HepG2 (cell line): ENCODE measurements around the gene PTF1A. TPM values are rescaled to one million over a fixed set of nuclear protein-coding genes. Genes with fewer than 3 reads are reported as not detected.

Experiments
- CAMTA2 ChIP-seq: sonication (generic); formaldehyde crosslinking; IDR thresholded peaks from 2 replicates; pipeline ENCODE4 v1.4.0; 2020; ENCODE audit warnings: mild to moderate bottlenecking, missing genetic modification reagents, borderline replicate concordance
- EP300 ChIP-seq, 3 experiments: sonication (generic) in 1 of 3; formaldehyde crosslinking in 1 of 3; IDR thresholded peaks; 2 replicates each; pipeline versions ENCODE4 v1.5.1 to v1.6.1; 2011 to 2020; ENCODE audit warnings: low read depth in 2 of 3, low read length in 2 of 3, borderline replicate concordance in 1 of 3, improper control_type of control experiment in 1 of 3, mild to moderate bottlenecking in 1 of 3, missing genetic modification reagents in 1 of 3, moderate library complexity in 1 of 3
- ETV5 ChIP-seq: IDR thresholded peaks from 2 replicates; pipeline ENCODE4 v1.6.1; 2018; ENCODE audit warnings: missing biosample characterization, missing genetic modification reagents, inconsistent platforms, borderline replicate concordance
- KLF16 ChIP-seq, 2 experiments: sonication (generic) in 1 of 2; formaldehyde crosslinking in 1 of 2; IDR thresholded peaks; 2 replicates each; pipeline versions ENCODE4 v1.6.1 to v1.8.0; 2016 to 2023; ENCODE audit warnings: missing genetic modification reagents in 2 of 2, missing compliant biosample characterization in 1 of 2
- LCORL ChIP-seq, 2 experiments: fragments of 450-650 bp in 1 of 2; sonication (generic) in 1 of 2; formaldehyde crosslinking in 1 of 2; IDR thresholded peaks; 2 replicates each; pipeline versions ENCODE4 v1.5.0 to v1.6.1; 2017 to 2020; ENCODE audit warnings: antibody characterized with exemption in 1 of 2, missing genetic modification reagents in 1 of 2
- MED1 ChIP-seq: sonication (generic); formaldehyde crosslinking; IDR thresholded peaks from 2 replicates; pipeline ENCODE4 v1.4.0; 2020; ENCODE audit warnings: missing genetic modification reagents
- NFRKB ChIP-seq: fragments of 450-650 bp; IDR thresholded peaks from 2 replicates; pipeline ENCODE4 v1.6.1; 2017
- PTBP1 ChIP-seq: fragments of 200-400 bp; formaldehyde crosslinking; IDR thresholded peaks from 2 replicates; pipeline ENCODE4 v1.6.1; 2018; ENCODE audit warnings: low read length, low read depth; ENCODE audit not compliant: poor library complexity, severe bottlenecking
- TGIF2 ChIP-seq: IDR thresholded peaks from 2 replicates; pipeline ENCODE4 v1.6.1; 2016; ENCODE audit warnings: control low read depth, missing compliant biosample characterization
- ZBTB42 ChIP-seq: sonication (generic); formaldehyde crosslinking; IDR thresholded peaks from 2 replicates; pipeline ENCODE4 v1.5.0; 2020; ENCODE audit warnings: mild to moderate bottlenecking, missing genetic modification reagents
- ZNF552 ChIP-seq: sonication (generic); formaldehyde crosslinking; IDR thresholded peaks from 2 replicates; pipeline ENCODE4 v1.9.0; 2022; ENCODE audit warnings: missing genetic modification reagents, mild to moderate bottlenecking, borderline replicate concordance
- ZNF766 ChIP-seq: sonication (generic); formaldehyde crosslinking; IDR thresholded peaks from 2 replicates; pipeline ENCODE4 v1.5.0; 2020; ENCODE audit warnings: missing genetic modification reagents, borderline replicate concordance
- ZNF878 ChIP-seq: sonication (generic); formaldehyde crosslinking; IDR thresholded peaks from 2 replicates; pipeline ENCODE4 v1.8.1; 2023; ENCODE audit warnings: mild to moderate bottlenecking, missing genetic modification reagents, moderate library complexity
- polyA plus RNA-seq, 8 experiments: library from polyadenylated mRNA; depleted of rRNA in 3 of 8; stranded (reverse) in 7 of 8; unstranded in 1 of 8; fragments of >200 nt; fragmentation: Illumina TruSeq in 4 of 8; extraction: Trizol in 4 of 8; gene quantifications; 2 replicates each; pipeline versions ENCODE4 v1.2.1 to v1.2.3, GENCODE V29; 2011 to 2016; ENCODE audit warnings: low read depth in 4 of 8, missing spikeins in 1 of 8, mixed read lengths in 1 of 8; ENCODE audit not compliant: insufficient read depth in 1 of 8
- total RNA-seq, 5 experiments: library from RNA; depleted of rRNA; stranded (reverse); fragments of >200 nt; fragmentation: Illumina TruSeq; extraction: Trizol; gene quantifications; 2 replicates each; pipeline ENCODE4 v1.2.3, GENCODE V29; 2016; ENCODE audit warnings: low read depth in 1 of 5
- TF ChIP-seq, protein P1 (sequence below): sonication (generic); formaldehyde crosslinking; IDR thresholded peaks from 2 replicates; pipeline ENCODE4 v1.4.0; 2020; ENCODE audit warnings: missing genetic modification reagents
- TF ChIP-seq, protein P2 (sequence below): sonication (generic); formaldehyde crosslinking; IDR thresholded peaks from 2 replicates; pipeline ENCODE4 v1.4.0; 2020; ENCODE audit warnings: missing genetic modification reagents, borderline replicate concordance
- TF ChIP-seq, protein P3 (sequence below): IDR thresholded peaks from 2 replicates; pipeline ENCODE4 v1.4.0; 2020; ENCODE audit warnings: mild to moderate bottlenecking, missing genetic modification reagents
- TF ChIP-seq, protein P4 (sequence below): sonication (generic); formaldehyde crosslinking; IDR thresholded peaks from 2 replicates; pipeline ENCODE4 v1.4.0; 2020; ENCODE audit warnings: missing genetic modification reagents, borderline replicate concordance

PTF1A gene
- total and polyA plus RNA-seq, 2 of the 13 experiments (the other 11 are each of a cell fraction or from before 2014, with no cell fraction given): not detected

- peak; percentile 12 to 93; a peak in 2 of 4 replicates for TF ChIP-seq EP300 (IDR thresholded peaks at IDR 0.05; ENCODE audit: low read depth in 2 of 2, low read length in 2 of 2)
- TF ChIP-seq EP300 (CRISPR knock-in tag; IDR thresholded peaks at IDR 0.05; ENCODE audit: borderline replicate concordance): peak; percentile 71
- no peak for TF ChIP-seq ZNF878 (CRISPR knock-in tag)
- TF ChIP-seq, protein P1, sequence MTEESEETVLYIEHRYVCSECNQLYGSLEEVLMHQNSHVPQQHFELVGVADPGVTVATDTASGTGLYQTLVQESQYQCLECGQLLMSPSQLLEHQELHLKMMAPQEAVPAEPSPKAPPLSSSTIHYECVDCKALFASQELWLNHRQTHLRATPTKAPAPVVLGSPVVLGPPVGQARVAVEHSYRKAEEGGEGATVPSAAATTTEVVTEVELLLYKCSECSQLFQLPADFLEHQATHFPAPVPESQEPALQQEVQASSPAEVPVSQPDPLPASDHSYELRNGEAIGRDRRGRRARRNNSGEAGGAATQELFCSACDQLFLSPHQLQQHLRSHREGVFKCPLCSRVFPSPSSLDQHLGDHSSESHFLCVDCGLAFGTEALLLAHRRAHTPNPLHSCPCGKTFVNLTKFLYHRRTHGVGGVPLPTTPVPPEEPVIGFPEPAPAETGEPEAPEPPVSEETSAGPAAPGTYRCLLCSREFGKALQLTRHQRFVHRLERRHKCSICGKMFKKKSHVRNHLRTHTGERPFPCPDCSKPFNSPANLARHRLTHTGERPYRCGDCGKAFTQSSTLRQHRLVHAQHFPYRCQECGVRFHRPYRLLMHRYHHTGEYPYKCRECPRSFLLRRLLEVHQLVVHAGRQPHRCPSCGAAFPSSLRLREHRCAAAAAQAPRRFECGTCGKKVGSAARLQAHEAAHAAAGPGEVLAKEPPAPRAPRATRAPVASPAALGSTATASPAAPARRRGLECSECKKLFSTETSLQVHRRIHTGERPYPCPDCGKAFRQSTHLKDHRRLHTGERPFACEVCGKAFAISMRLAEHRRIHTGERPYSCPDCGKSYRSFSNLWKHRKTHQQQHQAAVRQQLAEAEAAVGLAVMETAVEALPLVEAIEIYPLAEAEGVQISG (CRISPR knock-in tag): no peak
- no peak for TF ChIP-seq NFRKB
- TF ChIP-seq, protein P2, sequence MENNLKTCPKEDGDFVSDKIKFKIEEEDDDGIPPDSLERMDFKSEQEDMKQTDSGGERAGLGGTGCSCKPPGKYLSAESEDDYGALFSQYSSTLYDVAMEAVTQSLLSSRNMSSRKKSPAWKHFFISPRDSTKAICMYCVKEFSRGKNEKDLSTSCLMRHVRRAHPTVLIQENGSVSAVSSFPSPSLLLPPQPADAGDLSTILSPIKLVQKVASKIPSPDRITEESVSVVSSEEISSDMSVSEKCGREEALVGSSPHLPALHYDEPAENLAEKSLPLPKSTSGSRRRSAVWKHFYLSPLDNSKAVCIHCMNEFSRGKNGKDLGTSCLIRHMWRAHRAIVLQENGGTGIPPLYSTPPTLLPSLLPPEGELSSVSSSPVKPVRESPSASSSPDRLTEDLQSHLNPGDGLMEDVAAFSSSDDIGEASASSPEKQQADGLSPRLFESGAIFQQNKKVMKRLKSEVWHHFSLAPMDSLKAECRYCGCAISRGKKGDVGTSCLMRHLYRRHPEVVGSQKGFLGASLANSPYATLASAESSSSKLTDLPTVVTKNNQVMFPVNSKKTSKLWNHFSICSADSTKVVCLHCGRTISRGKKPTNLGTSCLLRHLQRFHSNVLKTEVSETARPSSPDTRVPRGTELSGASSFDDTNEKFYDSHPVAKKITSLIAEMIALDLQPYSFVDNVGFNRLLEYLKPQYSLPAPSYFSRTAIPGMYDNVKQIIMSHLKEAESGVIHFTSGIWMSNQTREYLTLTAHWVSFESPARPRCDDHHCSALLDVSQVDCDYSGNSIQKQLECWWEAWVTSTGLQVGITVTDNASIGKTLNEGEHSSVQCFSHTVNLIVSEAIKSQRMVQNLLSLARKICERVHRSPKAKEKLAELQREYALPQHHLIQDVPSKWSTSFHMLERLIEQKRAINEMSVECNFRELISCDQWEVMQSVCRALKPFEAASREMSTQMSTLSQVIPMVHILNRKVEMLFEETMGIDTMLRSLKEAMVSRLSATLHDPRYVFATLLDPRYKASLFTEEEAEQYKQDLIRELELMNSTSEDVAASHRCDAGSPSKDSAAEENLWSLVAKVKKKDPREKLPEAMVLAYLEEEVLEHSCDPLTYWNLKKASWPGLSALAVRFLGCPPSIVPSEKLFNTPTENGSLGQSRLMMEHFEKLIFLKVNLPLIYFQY (CRISPR knock-in tag): no peak
- TF ChIP-seq ZBTB42 (CRISPR knock-in tag): no peak
- no peak for TF ChIP-seq PTBP1
- no peak for TF ChIP-seq LCORL (IDR thresholded peaks at IDR 0.05)
- 0 out of 2 replicates have a peak, but pooled peaks have one; percentile 45 for TF ChIP-seq LCORL (CRISPR knock-in tag; IDR thresholded peaks at IDR 0.05)
- TF ChIP-seq MED1 (CRISPR knock-in tag): peak; percentile 77
- no peak for TF ChIP-seq TGIF2
- TF ChIP-seq CAMTA2 (CRISPR knock-in tag): no peak
- TF ChIP-seq, protein P3, sequence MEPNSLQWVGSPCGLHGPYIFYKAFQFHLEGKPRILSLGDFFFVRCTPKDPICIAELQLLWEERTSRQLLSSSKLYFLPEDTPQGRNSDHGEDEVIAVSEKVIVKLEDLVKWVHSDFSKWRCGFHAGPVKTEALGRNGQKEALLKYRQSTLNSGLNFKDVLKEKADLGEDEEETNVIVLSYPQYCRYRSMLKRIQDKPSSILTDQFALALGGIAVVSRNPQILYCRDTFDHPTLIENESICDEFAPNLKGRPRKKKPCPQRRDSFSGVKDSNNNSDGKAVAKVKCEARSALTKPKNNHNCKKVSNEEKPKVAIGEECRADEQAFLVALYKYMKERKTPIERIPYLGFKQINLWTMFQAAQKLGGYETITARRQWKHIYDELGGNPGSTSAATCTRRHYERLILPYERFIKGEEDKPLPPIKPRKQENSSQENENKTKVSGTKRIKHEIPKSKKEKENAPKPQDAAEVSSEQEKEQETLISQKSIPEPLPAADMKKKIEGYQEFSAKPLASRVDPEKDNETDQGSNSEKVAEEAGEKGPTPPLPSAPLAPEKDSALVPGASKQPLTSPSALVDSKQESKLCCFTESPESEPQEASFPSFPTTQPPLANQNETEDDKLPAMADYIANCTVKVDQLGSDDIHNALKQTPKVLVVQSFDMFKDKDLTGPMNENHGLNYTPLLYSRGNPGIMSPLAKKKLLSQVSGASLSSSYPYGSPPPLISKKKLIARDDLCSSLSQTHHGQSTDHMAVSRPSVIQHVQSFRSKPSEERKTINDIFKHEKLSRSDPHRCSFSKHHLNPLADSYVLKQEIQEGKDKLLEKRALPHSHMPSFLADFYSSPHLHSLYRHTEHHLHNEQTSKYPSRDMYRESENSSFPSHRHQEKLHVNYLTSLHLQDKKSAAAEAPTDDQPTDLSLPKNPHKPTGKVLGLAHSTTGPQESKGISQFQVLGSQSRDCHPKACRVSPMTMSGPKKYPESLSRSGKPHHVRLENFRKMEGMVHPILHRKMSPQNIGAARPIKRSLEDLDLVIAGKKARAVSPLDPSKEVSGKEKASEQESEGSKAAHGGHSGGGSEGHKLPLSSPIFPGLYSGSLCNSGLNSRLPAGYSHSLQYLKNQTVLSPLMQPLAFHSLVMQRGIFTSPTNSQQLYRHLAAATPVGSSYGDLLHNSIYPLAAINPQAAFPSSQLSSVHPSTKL: peak; percentile 96
- TF ChIP-seq, protein P4, sequence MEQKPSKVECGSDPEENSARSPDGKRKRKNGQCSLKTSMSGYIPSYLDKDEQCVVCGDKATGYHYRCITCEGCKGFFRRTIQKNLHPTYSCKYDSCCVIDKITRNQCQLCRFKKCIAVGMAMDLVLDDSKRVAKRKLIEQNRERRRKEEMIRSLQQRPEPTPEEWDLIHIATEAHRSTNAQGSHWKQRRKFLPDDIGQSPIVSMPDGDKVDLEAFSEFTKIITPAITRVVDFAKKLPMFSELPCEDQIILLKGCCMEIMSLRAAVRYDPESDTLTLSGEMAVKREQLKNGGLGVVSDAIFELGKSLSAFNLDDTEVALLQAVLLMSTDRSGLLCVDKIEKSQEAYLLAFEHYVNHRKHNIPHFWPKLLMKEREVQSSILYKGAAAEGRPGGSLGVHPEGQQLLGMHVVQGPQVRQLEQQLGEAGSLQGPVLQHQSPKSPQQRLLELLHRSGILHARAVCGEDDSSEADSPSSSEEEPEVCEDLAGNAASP (CRISPR knock-in tag): peak; percentile 74; the same call in 1 of the 2 replicates
- TF ChIP-seq ETV5: peak; percentile 97
- no peak for TF ChIP-seq ZNF766
- peak in 1 of 2 experiments; percentile 36; a peak in 1 of 4 replicates for TF ChIP-seq KLF16 (CRISPR knock-in tag; IDR thresholded peaks at IDR 0.05)
- TF ChIP-seq ZNF552: no peak
Observed at GRCh38 chr10:23186697-23187096, 5.4 kb upstream of the PTF1A start (continued).
